Lower lobe of right lung (tissue), 2 donors: ENCODE results near the gene CDKN1C. TPM values are rescaled to one million over a fixed set of nuclear protein-coding genes. Genes with fewer than 3 reads are reported as not detected.

Experiments used
- ATAC-seq, 2 donors: fragments of 200-7000 bp; cut with Tn5 transposase; one replicate each; pipeline ENCODE4 v1.9.1; 2020 to 2022; ENCODE audit warnings: mild to moderate bottlenecking in 2 of 2, moderate library complexity in 2 of 2
- DNase-seq: peaks from one replicate; pipeline ENCODE4 v3.0.0-alpha.2; 2020
- H3K27ac ChIP-seq: fragments of 200-600 bp; one replicate; pipeline ENCODE4 v1.8.0; 2022
- H3K27me3 ChIP-seq: fragments of 200-600 bp; one replicate; pipeline ENCODE4 v1.8.0; 2022; ENCODE audit warnings: low read depth
- H3K36me3 ChIP-seq: fragments of 200-600 bp; one replicate; pipeline ENCODE4 v1.8.0; 2022; ENCODE audit warnings: mild to moderate bottlenecking
- H3K4me1 ChIP-seq: fragments of 200-600 bp; one replicate; pipeline ENCODE4 v1.8.0; 2022
- H3K4me3 ChIP-seq: fragments of 200-600 bp; one replicate; pipeline ENCODE4 v1.8.0; 2022; ENCODE audit warnings: mild to moderate bottlenecking
- H3K9me3 ChIP-seq: fragments of 200-600 bp; one replicate; pipeline ENCODE4 v1.8.0; 2022
- intact Hi-C: fragments of 100-400 bp; cut with DNase I; formaldehyde crosslinking; loops from one replicate; pipeline ENCODE4 v1.11.0; 2022
- total RNA-seq: library from RNA; stranded (reverse); fragmentation: NEBNext Ultra II Directional; extraction: Animal tissue kit (Norgen Biotek cat#: 25700); gene quantifications from one replicate; pipeline ENCODE4 v1.2.1, GENCODE V29; 2021
- TF ChIP-seq, protein P1 (sequence below): fragments of 200-600 bp; IDR thresholded peaks from one replicate; pipeline ENCODE4 v1.8.0; 2022; ENCODE audit warnings: antibody characterized with exemption, mild to moderate bottlenecking
- donor health status: DM: no; HTN: yes; CAD: no; lungs with severe emphysema.

Gene CDKN1C
- total RNA-seq, 1 donor from 2014 or later = 39.5 TPM

DNA sequence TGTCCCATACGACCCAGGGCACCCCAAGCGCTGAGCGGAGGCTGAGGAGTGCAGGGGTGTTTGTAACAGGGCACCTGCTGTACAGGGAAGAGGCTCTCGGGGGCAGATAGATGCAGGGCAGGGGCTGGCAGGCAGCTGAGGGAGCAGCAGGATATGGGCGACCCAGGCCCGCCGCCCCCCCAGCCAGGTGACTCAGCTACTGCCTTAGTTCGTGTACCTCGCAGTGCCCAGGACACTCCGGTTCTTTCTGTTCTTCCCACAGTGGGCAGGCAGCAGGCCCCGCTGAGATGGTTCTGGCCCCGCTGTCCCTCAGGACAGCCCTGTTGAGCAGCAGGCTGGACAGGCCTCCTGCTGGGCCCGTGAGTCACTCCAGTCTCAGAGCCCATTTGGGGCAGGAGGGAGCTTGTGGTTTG lies 27.4 kb upstream of the CDKN1C start:
- Histone ChIP-seq H3K36me3 (no peaks in the 10 kb centered on the region), H3K27me3 (peaks cover 4% of the 10 kb centered on the region), H3K9me3 (no peaks in the 10 kb centered on the region), H3K4me1 (peaks cover 21% of the 10 kb centered on the region), H3K27ac (peak overlapping the region; percentile 68), H3K4me3 (no peak overlapping the region)
- DNase-seq (no peak), ATAC-seq (peak; percentile 3 to 9)
- intact Hi-C loops = no loop called here
- TF ChIP-seq, protein P1, sequence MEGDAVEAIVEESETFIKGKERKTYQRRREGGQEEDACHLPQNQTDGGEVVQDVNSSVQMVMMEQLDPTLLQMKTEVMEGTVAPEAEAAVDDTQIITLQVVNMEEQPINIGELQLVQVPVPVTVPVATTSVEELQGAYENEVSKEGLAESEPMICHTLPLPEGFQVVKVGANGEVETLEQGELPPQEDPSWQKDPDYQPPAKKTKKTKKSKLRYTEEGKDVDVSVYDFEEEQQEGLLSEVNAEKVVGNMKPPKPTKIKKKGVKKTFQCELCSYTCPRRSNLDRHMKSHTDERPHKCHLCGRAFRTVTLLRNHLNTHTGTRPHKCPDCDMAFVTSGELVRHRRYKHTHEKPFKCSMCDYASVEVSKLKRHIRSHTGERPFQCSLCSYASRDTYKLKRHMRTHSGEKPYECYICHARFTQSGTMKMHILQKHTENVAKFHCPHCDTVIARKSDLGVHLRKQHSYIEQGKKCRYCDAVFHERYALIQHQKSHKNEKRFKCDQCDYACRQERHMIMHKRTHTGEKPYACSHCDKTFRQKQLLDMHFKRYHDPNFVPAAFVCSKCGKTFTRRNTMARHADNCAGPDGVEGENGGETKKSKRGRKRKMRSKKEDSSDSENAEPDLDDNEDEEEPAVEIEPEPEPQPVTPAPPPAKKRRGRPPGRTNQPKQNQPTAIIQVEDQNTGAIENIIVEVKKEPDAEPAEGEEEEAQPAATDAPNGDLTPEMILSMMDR = no peak

DNA sequence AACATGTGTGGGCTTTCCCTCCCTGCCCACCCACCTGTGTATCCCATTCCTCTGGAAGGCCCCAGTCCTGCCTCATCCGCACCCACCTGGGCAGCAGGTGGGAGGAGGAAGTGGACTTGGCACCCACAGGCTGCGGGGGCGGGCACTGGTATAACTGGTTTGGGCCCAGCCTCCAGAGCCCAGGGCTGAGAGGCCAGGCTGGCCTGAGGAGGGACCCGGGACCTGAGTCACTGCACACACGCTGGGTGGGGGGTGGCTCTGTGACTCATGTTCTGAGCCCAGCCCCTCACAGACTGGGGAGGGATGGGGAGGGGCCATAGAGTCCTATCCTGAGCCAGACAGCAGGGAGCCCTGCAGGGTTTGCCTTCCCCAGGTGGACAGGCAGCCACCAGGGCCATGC lies 26.9 kb upstream of the CDKN1C start:
- Histone ChIP-seq H3K27me3 (peaks cover 4% of the 10 kb centered on the region), H3K9me3 (no peaks in the 10 kb centered on the region), H3K36me3 (no peaks in the 10 kb centered on the region), H3K4me3 (no peak overlapping the region), H3K27ac (peak overlapping the region; percentile 68), H3K4me1 (peaks cover 21% of the 10 kb centered on the region)
- DNase-seq (peak; percentile 93), ATAC-seq (peak; percentile 93 to 97)
- TF ChIP-seq, protein P1 = no peak
- intact Hi-C loops = no loop called here

DNA sequence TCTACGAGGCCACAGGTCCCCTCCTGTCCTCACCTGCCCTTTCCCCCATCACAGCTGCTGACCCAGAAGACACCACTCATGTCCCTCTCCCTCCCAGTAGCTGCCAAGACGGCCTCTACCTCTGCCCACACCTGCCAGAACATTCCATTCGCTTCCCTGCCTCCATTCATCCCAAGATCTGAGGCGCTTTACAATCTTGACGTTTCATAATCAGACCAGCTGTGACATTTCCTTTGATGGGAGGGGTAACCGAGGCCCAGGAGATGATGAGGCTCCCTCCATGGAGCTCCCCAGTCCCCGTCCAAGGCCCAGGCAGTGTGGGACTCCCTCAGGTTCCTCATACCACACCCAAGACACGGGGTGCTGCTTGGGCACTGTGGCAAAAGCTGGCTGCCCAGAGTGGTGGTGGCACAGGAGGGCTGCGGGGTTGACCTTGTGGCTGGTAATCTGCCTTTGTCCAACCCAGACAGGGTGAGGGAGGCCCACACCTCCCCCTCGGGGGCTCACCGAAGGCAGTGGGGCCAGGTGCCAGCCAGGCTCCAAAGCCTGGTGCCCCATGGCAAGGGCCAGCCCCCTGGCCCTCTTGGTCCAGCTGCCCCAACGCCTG lies 26.3 kb upstream of the CDKN1C start:
- peaks cover 4% of the 10 kb centered on the region for H3K27me3 ChIP-seq
- DNase-seq = no peak
- peak; percentile 6 to 28 for ATAC-seq
- no peaks in the 10 kb centered on the region for H3K9me3 ChIP-seq
- peaks cover 21% of the 10 kb centered on the region for H3K4me1 ChIP-seq
- peak overlapping the region; percentile 68 for H3K27ac ChIP-seq
- H3K4me3 ChIP-seq = no peak overlapping the region
- intact Hi-C loops = no loop called here
- TF ChIP-seq, protein P1 = no peak
- no peaks in the 10 kb centered on the region for H3K36me3 ChIP-seq

DNA sequence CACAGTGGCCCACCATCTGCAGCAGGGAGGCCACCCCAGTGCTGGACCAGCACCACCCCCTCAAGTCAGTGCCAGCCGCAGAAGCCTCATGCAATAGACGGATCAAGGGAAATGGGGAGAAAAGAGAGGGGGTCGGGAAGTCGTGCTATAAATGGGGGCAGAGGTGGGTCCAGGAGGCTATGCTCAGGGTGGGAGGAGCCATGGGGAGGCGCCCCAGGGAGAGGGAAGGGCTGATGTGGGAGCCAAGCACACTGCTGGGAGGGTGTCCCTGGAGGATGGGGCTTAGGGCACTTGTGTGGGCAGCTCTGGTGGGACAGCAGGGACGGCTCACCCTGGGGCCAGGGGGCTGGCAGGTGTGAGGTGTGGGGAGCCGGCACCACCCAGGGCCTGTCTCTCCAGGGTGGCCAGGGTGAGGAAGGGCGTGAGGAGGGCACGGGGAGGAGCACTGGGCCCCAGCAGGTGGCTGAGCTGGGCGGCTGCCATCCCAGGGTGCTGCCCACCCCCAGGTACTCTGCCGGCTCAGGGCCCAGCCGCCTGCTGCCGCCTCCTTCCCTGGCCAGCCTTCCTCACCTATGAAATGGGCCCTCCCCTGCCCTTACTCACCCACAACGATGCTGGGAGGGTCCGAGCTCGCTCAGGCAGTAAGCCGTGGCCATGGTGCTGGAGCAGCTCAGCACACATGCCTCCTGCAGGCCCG lies 25.7 kb upstream of the CDKN1C start:
- H3K4me1 ChIP-seq = peaks cover 21% of the 10 kb centered on the region
- H3K27ac ChIP-seq = no peak overlapping the region
- DNase-seq (no peak), ATAC-seq (no peak)
- no peak overlapping the region for H3K4me3 ChIP-seq
- no peaks in the 10 kb centered on the region for H3K36me3 ChIP-seq
- TF ChIP-seq, protein P1 = no peak
- H3K9me3 ChIP-seq = no peaks in the 10 kb centered on the region
- intact Hi-C loops = no loop called here
- H3K27me3 ChIP-seq = peaks cover 4% of the 10 kb centered on the region

GRCh38 chr11:2910401-2910955 lies 24.9 kb upstream of the CDKN1C start:
- ATAC-seq (no peak), DNase-seq (no peak)
- no peak overlapping the region for H3K27ac ChIP-seq
- no peak overlapping the region for H3K4me3 ChIP-seq
- TF ChIP-seq, protein P1 = no peak
- peaks cover 21% of the 10 kb centered on the region for H3K4me1 ChIP-seq
- intact Hi-C loops = no loop called here
- no peaks in the 10 kb centered on the region for H3K36me3 ChIP-seq
- H3K9me3 ChIP-seq = no peaks in the 10 kb centered on the region
- peaks cover 4% of the 10 kb centered on the region for H3K27me3 ChIP-seq
